Measurements from ENCODE around the gene DOK5. TPM values are rescaled to one million over a fixed set of nuclear protein-coding genes. Genes with fewer than 3 reads are reported as not detected.

Gene DOK5
- 12.7 and 14.1 TPM in 2 replicates for total RNA-seq

GRCh38 chr20:54475334-54476168 lies at the start of gene DOK5:
TSS of gene DOK5 (plus strand) at chr20:54475593. CDS start at chr20:54475947, 354 bp downstream.
- Histone ChIP-seq H4K20me1 (ENCODE audit: insufficient read depth, low read length) (peaks cover 4% of the 10 kb centered on the region), H3K27me3 (ENCODE audit: insufficient read depth, low read length) (no peaks in the 10 kb centered on the region), H3K4me3 (ENCODE audit: insufficient read depth, low read length) (peak within 1 kb of the TSS; percentile 85), H3K79me2 (ENCODE audit: insufficient read depth, low read length) (peaks cover 18% of the 10 kb centered on the region), H3K36me3 (ENCODE audit: insufficient read depth, low read length) (no peaks in the 10 kb centered on the region), H3K4me1 (ENCODE audit: insufficient read depth, low read length) (peaks cover 14% of the 10 kb centered on the region), H3K27ac (ENCODE audit: low read depth, low read length) (peak within 1 kb of the TSS; percentile 3), H3K9me3 (ENCODE audit: low read depth, low read length) (no peaks in the 10 kb centered on the region), H3K4me2 (ENCODE audit: insufficient read depth, low read length) (peak within 1 kb of the TSS; percentile 88), H2AFZ (ENCODE audit: low read length) (peak within 1 kb of the TSS; percentile 87)
- no peak for DNase-seq (ENCODE audit: insufficient read length, low spot score, missing footprints)
- no peak for TF ChIP-seq CTCF (IDR thresholded peaks at IDR 0.05; ENCODE audit: extremely low read depth, low read depth, low read length)

GRCh38 chr20:54429364-54429763 lies 46.0 kb upstream of the DOK5 start:
- Histone ChIP-seq H4K20me1 (ENCODE audit: insufficient read depth, low read length) (no peaks in the 10 kb centered on the region), H3K27me3 (ENCODE audit: insufficient read depth, low read length) (no peaks in the 10 kb centered on the region), H2AFZ (ENCODE audit: low read length) (no peak overlapping the region), H3K79me2 (ENCODE audit: insufficient read depth, low read length) (no peaks in the 10 kb centered on the region), H3K4me2 (ENCODE audit: insufficient read depth, low read length) (no peak overlapping the region), H3K4me3 (ENCODE audit: insufficient read depth, low read length) (no peak overlapping the region), H3K9me3 (ENCODE audit: low read depth, low read length) (no peaks in the 10 kb centered on the region), H3K4me1 (ENCODE audit: insufficient read depth, low read length) (no peaks in the 10 kb centered on the region), H3K36me3 (ENCODE audit: insufficient read depth, low read length) (no peaks in the 10 kb centered on the region), H3K27ac (ENCODE audit: low read depth, low read length) (no peak overlapping the region)
- DNase-seq (ENCODE audit: insufficient read length, low spot score, missing footprints): no peak
- no peak for TF ChIP-seq CTCF (IDR thresholded peaks at IDR 0.05; ENCODE audit: extremely low read depth, low read depth, low read length)

- no peaks in the 10 kb centered on the region for H3K27me3 ChIP-seq (ENCODE audit: insufficient read depth, low read length)
- TF ChIP-seq CTCF (IDR thresholded peaks at IDR 0.05; ENCODE audit: extremely low read depth, low read depth, low read length): no peak
- H3K36me3 ChIP-seq (ENCODE audit: insufficient read depth, low read length): no peaks in the 10 kb centered on the region
- H2AFZ ChIP-seq (ENCODE audit: low read length): no peak overlapping the region
- no peaks in the 10 kb centered on the region for H3K4me1 ChIP-seq (ENCODE audit: insufficient read depth, low read length)
- no peaks in the 10 kb centered on the region for H3K79me2 ChIP-seq (ENCODE audit: insufficient read depth, low read length)
- no peak overlapping the region for H3K27ac ChIP-seq (ENCODE audit: low read depth, low read length)
- H3K4me2 ChIP-seq (ENCODE audit: insufficient read depth, low read length): no peak overlapping the region
- no peaks in the 10 kb centered on the region for H3K9me3 ChIP-seq (ENCODE audit: low read depth, low read length)
- H3K4me3 ChIP-seq (ENCODE audit: insufficient read depth, low read length): no peak overlapping the region
- DNase-seq (ENCODE audit: insufficient read length, low spot score, missing footprints): peak; percentile 10
- no peaks in the 10 kb centered on the region for H4K20me1 ChIP-seq (ENCODE audit: insufficient read depth, low read length)
Measured at GRCh38 chr20:54431156-54431944, 44.0 kb upstream of the DOK5 start.

GRCh38 chr20:54432966-54433365 lies 42.4 kb upstream of the DOK5 start:
- no peak for TF ChIP-seq CTCF (IDR thresholded peaks at IDR 0.05; ENCODE audit: extremely low read depth, low read depth, low read length)
- no peaks in the 10 kb centered on the region for H4K20me1 ChIP-seq (ENCODE audit: insufficient read depth, low read length)
- H3K4me2 ChIP-seq (ENCODE audit: insufficient read depth, low read length): no peak overlapping the region

More at GRCh38 chr20:54432966-54433365, 42.4 kb upstream of the DOK5 start:
- no peaks in the 10 kb centered on the region for H3K9me3 ChIP-seq (ENCODE audit: low read depth, low read length)
- no peaks in the 10 kb centered on the region for H3K36me3 ChIP-seq (ENCODE audit: insufficient read depth, low read length)
- H3K79me2 ChIP-seq (ENCODE audit: insufficient read depth, low read length): no peaks in the 10 kb centered on the region
- DNase-seq (ENCODE audit: insufficient read length, low spot score, missing footprints): no peak
- no peak overlapping the region for H2AFZ ChIP-seq (ENCODE audit: low read length)
- no peak overlapping the region for H3K4me3 ChIP-seq (ENCODE audit: insufficient read depth, low read length)
- no peak overlapping the region for H3K27ac ChIP-seq (ENCODE audit: low read depth, low read length)
- no peaks in the 10 kb centered on the region for H3K4me1 ChIP-seq (ENCODE audit: insufficient read depth, low read length)
- no peaks in the 10 kb centered on the region for H3K27me3 ChIP-seq (ENCODE audit: insufficient read depth, low read length)

All from osteoblast (primary cell).